Measurements from ENCODE around the gene METTL2B.
"Not testable (repeated sequence)": the region's sequence is repeated elsewhere in the genome, so short reads cannot be mapped to it uniquely, and the experiment has no call there.

METTL2B gene

GRCh38 chr7:128454808-128455542 is 21.6 kb upstream of the METTL2B start:
- no peak for DNase-seq (ENCODE audit: extremely low read depth in 1 of 2, low read depth in 1 of 2)

DNA sequence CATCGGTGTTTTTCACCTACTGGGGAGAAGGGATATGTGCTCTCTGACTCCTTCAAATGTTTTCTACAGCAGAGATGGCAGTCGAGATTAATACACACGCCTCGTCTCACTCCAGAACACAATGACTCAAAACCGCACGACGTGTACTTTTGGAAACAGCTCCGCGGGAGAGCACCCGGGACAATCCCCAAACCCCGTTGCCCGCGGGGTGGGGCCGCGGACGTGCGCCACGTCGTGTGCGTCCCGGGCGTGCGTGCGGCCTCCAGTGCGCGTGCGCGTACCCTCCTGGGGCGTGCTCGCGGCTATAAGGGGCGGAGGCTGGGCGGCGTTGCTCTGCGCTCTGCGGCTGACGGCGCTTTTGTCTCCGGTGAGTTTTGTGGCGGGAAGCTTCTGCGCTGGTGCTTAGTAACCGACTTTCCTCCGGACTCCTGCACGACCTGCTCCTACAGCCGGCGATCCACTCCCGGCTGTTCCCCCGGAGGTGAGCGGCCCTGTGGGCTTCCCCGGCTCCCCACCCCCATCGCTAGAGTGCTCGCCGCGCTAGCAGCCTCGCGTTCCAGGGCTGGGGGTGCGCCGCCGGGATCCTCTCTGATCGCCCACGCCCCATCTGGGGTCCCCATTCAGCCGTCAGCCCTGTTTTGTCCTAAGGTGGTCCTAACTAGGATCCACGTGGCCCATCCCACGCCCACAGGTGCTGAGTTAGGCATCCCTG is 20.8 kb upstream of the METTL2B start, which contains the start of gene HILPDA:
Gene HILPDA, plus strand, starts transcription at position 336 of the 712 bp plus-strand sequence. CDS start 1,391 bp downstream, outside the sequence.
- DNase-seq (ENCODE audit: extremely low read depth in 1 of 2, low read depth in 1 of 2): peak; percentile 89 to 91

GRCh38 chr7:128456255-128456725 is 20.3 kb upstream of the METTL2B start:
- no peak for DNase-seq (ENCODE audit: extremely low read depth in 1 of 2, low read depth in 1 of 2)

- DNase-seq (ENCODE audit: extremely low read depth in 1 of 2, low read depth in 1 of 2): not testable (repeated sequence)
Measured at GRCh38 chr7:128457385-128457784, 19.2 kb upstream of the METTL2B start.

DNA sequence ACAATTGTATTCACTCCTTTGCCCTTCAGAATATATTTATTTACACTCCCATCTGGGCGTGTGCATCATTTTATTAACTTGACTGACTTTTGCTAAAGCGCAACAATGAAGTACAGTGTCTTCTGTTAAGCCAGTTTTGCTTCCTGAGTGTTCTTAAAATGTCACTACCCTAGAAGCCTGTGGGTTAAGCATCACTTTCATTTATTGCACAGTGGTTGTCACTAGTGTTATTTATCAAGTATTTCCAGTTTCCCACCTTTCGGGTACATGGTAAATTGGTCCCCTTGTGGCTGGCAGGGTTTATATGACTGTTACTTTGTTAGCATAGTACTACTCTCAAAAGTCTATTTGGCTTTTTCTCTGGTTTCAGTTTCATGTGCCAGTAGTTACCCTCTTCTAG is 17.6 kb upstream of the METTL2B start:
- peak in 1 of 2 donors; percentile 40 for DNase-seq (ENCODE audit: extremely low read depth in 1 of 2, low read depth in 1 of 2)

GRCh38 chr7:128459394-128459878 is 17.1 kb upstream of the METTL2B start:
- DNase-seq (ENCODE audit: extremely low read depth in 1 of 2, low read depth in 1 of 2): peak in 1 of 2 donors; percentile 20

- DNase-seq (ENCODE audit: extremely low read depth in 1 of 2, low read depth in 1 of 2): no peak
Measured at GRCh38 chr7:128462460-128462859, 14.1 kb upstream of the METTL2B start.

DNA sequence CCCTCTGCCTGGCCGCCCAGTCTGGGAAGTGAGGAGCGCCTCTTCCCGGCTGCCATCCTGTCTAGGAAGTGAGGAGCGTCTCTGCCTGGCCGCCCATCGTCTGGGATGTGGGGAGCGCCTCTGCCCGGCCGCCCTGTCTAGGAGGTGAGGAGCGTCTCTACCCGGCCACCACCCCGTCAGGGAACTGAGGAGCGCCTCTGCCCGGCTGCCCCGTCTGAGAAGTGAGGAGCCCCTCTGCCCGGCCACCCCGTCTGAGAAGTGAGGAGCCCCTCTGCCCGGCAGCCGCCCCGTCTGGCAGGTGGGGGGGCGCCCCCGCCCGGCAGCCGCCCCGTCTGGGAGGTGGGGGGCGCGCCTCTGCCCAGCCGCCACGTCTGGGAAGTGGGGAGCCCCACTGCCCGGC is 13.2 kb upstream of the METTL2B start:
- DNase-seq (ENCODE audit: extremely low read depth in 1 of 2, low read depth in 1 of 2): not testable (repeated sequence)

- DNase-seq (ENCODE audit: extremely low read depth in 1 of 2, low read depth in 1 of 2): not testable (repeated sequence)
Measured at GRCh38 chr7:128463933-128464332, 12.6 kb upstream of the METTL2B start.

- DNase-seq (ENCODE audit: extremely low read depth in 1 of 2, low read depth in 1 of 2): not testable (repeated sequence)
Measured at GRCh38 chr7:128466871-128467270, 9.7 kb upstream of the METTL2B start.

DNA sequence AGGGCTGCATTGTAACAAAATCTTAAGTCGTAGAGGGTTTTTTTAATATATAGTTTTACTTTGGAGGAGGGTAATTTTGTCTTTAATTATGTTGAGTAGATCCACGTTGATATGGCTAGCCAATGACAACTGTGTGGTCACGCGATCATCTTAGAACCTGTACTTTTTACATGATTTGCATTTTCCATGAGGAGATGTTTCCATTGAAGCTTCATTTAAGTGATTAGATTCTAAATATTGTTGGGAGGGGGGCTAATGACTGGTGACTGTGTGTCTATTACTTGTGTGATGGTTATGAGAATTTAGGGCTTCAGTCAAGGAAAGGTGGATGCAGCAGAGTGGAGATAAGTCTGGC is 765 bp downstream of the METTL2B start:
- DNase-seq (ENCODE audit: extremely low read depth in 1 of 2, low read depth in 1 of 2): not testable (repeated sequence)

GRCh38 chr7:128479082-128479481 is 2.5 kb downstream of the METTL2B start:
- DNase-seq (ENCODE audit: extremely low read depth in 1 of 2, low read depth in 1 of 2): not testable (repeated sequence)

- DNase-seq (ENCODE audit: extremely low read depth in 1 of 2, low read depth in 1 of 2): not testable (repeated sequence)
Measured at GRCh38 chr7:128488134-128488533, 11.6 kb downstream of the METTL2B start.

DNA sequence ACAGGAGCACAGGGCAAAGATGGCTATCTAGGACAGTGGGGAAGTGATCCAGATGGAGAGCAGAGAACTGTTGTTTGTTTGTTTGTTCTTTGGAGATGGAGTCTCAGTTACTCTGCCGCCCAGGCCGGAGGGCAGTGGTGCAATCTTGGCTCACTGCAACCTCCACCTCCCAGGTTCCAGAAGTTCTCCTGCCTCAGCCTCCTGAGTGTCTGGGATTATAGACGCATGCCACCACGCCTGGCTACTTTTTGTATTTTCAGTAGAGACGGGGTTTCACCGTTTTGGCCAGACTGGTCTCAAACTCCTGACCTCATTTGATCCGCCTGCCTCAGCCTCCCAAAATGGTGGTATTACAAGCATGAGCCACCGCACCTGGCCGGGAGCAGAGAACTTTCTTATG is 20.9 kb downstream of the METTL2B start:
- no peak for DNase-seq (ENCODE audit: extremely low read depth in 1 of 2, low read depth in 1 of 2)

- DNase-seq (ENCODE audit: extremely low read depth in 1 of 2, low read depth in 1 of 2): not testable (repeated sequence)
Measured at GRCh38 chr7:128505416-128505815, 28.9 kb downstream of the METTL2B start.

- DNase-seq (ENCODE audit: extremely low read depth in 1 of 2, low read depth in 1 of 2): not testable (repeated sequence)
Measured at GRCh38 chr7:128506819-128507218, 30.3 kb downstream of the METTL2B start.

DNA sequence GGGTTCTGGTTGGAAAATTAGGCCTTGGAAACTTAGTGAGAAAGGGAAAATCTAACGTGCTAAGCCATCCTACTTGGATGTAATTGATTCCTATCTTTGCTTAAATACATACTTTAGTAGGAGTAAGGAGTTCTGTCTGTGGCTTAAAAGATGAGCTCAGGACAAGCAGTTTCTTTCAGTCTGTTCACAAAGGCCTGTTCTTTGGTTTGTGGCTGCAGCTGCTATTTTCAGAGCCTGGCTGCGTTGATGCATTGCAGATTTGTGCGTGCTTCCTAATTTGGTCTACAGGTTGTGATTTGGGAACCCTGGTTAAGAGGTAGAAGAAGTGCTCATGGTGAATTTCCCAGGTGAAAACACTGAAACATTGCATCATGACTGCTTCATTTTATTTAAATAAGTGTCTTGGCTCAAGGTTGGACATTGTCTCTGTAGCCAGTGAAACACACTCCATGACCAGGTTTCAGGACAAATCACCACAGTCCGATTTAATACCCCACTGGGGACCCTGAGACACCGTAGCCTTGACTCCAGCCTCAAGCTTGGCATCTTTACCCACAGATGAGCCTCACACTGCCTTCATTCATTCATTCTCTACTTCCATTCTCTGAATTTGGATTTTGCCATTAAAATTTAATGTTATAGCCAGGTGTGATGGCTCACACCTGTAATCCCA is 30.9 kb downstream of the METTL2B start:
- not testable (repeated sequence) for DNase-seq (ENCODE audit: extremely low read depth in 1 of 2, low read depth in 1 of 2)

DNA sequence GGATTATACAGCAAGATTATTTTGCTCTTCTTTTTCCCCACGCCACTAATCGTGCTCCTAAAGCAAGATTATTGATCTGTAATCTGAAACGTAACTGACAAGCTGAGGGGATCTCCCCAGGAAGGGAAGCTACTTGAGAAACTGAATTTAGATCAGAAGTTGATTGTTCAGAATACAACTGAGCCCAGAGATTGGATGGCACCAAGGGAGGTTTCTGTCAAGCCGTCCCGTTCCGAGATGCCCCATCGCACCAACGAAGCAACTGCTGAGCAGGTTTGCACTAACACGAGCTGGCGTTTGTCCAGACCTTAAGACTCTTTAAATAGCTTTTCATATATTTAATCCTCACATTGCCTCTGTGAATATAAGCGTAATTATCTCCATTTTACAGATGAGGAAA is 35.1 kb downstream of the METTL2B start:
- DNase-seq (ENCODE audit: extremely low read depth in 1 of 2, low read depth in 1 of 2): not testable (repeated sequence)

- DNase-seq (ENCODE audit: extremely low read depth in 1 of 2, low read depth in 1 of 2): not testable (repeated sequence)
Measured at GRCh38 chr7:128515232-128515631, 38.7 kb downstream of the METTL2B start.

DNA sequence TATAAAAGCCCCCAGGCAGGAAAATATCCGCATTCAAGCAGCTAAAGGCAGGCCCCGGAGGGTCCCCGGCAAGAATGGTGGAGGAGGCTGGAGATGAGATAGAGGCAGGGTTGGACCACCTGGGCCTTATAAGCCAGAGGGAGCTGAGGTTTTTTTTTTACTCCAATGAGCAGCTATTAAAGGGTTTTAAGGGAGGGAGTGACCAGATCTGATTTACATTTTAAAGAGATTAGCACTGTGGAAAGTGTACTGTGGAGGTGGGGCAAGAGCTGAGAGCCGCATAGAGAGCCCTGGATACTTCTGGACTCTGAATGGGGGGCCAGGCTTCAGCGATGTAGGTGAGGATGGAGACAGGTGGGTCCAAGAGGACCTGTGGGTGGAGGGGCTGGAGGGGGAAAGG is 40.5 kb downstream of the METTL2B start:
- not testable (repeated sequence) for DNase-seq (ENCODE audit: extremely low read depth in 1 of 2, low read depth in 1 of 2)
